T-helper 2 cell treated with Interferon-gamma antibody and Interleukin-4, amounts not matched to agents 100 ng/mL and 5 ng/mL, for 36 hours (primary cell): ENCODE data around the gene ZNF397. TPM values are rescaled to one million over a fixed set of nuclear protein-coding genes. Genes with fewer than 3 reads are reported as not detected.

ENCODE experiments used
- intact Hi-C: fragments of 100-400 bp; cut with micrococcal nuclease; formaldehyde crosslinking; loops from one replicate; pipeline ENCODE4 v1.15.1; 2023
- total RNA-seq: library from RNA; stranded (reverse); gene quantifications from 2 replicates; pipeline ENCODE4 v1.2.3, GENCODE V29; 2022

The ZNF397 gene
- total RNA-seq, 1 donor from 2014 or later = 19.7 TPM

DNA sequence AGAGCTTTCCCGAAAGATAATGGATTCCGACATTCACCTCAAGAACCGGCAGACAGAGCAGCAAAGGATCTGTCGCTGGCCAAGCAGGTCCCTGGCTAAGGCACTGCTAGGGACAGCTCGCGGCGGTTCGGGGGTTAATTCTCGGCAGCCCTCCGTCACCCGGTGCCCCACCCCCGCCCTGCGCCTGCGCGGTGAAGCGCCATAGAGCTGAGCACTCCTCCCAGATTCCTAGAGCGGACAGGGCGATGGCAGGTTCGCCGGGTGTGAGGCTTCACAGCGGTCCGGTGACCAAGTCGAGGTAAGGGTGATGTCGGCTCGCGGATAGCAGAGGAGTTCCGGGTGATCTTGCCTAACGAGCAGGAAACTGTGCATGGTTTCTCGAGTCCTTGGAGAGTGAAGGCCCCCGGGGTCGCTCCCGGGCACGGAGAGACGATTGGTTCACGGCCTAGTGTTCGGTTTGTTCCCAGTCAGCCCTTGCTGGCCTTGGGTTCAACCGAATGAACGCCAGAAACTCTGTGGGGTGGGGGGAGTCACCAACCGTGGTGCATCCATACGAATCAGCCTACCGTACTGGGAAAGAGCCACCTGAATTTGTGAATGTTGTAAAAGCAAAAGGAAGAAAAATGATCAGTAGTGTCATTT, 49.4 kb downstream of the ZNF397 start, which contains the start of gene ZSCAN30:
ZSCAN30 (minus strand) TSS at position 136 of the 642 bp plus-strand sequence. CDS start 25,877 bp downstream, outside the sequence.
- intact Hi-C loops = loop anchor here (1.0 to 10.0 kb wide), 11 partner anchors 23 to 795 kb away; partner anchors contain the start of genes INO80C, MAPRE2, RMP24 and ZNF24

DNA sequence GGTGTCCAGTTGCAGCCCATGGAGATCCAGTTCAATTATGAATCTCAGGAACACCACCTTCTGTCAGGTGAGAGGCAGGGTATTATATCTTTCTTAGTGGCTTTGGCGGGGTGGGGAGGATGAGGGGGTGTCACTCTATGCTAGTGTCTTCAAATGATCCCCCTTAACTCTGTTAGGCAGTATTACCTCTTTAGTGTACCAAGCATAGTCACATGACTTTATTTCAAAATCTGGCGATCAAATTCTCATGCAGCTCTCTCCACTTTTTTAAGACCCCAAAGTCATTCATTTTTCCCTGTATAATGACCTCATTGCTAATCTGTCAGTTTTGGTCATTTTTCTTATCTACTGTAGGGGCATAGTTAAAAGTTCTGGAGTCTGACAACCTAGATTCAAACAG, 50.3 kb downstream of the ZNF397 start:
- intact Hi-C loops = loop anchor here (2.0 to 10.0 kb wide), 5 partner anchors 249 to 796 kb away; partner anchors contain the start of gene MAPRE2

DNA sequence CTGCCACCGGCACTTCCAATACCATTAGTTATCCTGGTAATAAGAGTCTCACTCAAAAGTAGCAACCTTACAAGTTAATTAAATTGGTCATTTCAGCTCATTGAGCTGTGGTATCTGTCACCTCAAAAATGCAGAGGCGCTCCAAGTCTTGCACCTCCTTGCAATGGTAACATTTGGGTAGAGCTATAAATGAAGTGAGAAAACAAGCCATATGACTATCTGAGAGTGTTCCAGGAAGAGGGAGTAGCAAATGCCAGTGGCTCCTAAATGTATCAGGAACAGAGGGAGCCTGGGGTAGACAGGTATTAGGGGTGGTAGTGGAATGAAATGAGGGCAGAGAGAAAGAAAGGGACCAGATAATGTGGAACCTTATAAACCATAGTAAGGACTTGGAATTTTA, 55.2 kb downstream of the ZNF397 start:
- intact Hi-C loops = loop anchor here (10.0 kb wide), 1 partner anchor 801 kb away; no protein-coding TSS in a partner anchor

DNA sequence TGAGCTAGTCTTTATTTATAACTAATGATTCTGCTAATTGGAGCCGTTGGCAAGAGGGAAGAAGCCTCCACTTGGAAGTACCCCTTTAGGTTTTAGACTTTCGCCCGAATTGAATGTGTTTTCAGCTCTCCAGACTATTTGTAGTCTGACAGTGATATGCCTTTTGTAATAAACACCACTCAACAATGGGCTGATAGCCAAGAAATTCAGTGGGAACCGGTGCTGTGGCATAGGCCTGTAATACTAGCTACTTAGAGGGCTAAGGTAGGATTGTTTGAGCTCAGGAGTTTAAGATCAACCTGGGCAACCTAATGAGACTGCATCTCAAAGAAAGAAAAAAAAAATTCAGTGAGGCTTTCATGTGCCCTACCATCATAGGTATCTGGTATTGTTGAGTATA, 62.8 kb downstream of the ZNF397 start:
- intact Hi-C loops = no loop called here

DNA sequence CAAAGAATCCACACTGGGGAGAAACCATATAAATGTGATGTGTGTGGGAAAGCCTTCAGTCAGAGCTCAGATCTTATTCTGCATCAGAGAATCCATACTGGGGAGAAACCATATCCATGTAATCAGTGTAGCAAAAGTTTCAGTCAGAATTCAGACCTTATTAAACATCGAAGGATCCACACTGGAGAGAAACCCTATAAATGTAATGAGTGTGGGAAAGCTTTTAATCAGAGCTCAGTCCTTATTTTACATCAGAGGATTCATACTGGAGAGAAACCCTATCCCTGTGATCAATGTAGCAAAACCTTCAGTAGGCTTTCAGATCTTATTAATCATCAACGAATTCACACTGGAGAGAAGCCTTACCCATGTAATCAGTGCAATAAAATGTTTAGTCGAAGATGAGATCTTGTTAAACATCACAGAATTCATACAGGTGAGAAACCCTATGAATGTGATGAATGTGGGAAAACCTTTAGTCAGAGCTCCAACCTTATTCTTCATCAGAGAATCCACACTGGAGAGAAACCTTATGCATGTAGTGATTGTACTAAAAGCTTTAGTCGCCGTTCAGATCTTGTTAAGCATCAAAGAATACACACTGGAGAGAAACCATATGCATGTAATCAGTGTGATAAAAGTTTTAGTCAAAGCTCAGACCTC, 65.9 kb downstream of the ZNF397 start:
- intact Hi-C loops = no loop called here

Other genes with a start within 250 kb of the ZNF397 start
- gene MAPRE2, start 199.6 kb upstream of the ZNF397 start, total RNA-seq = 41.1 and 44.5 TPM in 2 replicates
- gene ZSCAN30, start 49.2 kb downstream of the ZNF397 start, total RNA-seq = 12.5 and 13.3 TPM in 2 replicates
- 51.7 and 52.2 TPM in 2 replicates for gene ZNF24, start 103.4 kb downstream of the ZNF397 start, total RNA-seq
- 0.45 and 0.52 TPM in 2 replicates for gene ZNF396, start 136.3 kb downstream of the ZNF397 start, total RNA-seq